GM12891 (cell line): ENCODE results near the gene SEZ6L2.

Experiments used
- DNase-seq: peaks from one replicate; pipeline ENCODE4 v3.0.0; 2011; ENCODE audit warnings: low spot score; ENCODE audit not compliant: insufficient read length
- FAIRE-seq: peaks from 2 replicates; lab custom pipeline; 2011; peaks lifted over from hg19 to GRCh38; lab: Jason Lieb, UNC
- PAX5 ChIP-seq: IDR thresholded peaks from 2 replicates; pipeline ENCODE4 v1.6.1; 2011; ENCODE audit warnings: low read length, moderate library complexity, mild to moderate bottlenecking; ENCODE audit not compliant: insufficient read depth, severe bottlenecking
- POLR2A ChIP-seq: IDR thresholded peaks from 2 replicates; pipeline ENCODE4 v1.6.1; 2011; ENCODE audit warnings: low read depth, low read length, control low read depth
- POLR2AphosphoS5 ChIP-seq: IDR thresholded peaks from 2 replicates; pipeline ENCODE4 v1.6.1; 2011; ENCODE audit warnings: low read depth, low read length, control low read depth
- POU2F2 ChIP-seq: IDR thresholded peaks from 2 replicates; pipeline ENCODE4 v1.6.1; 2011; ENCODE audit warnings: low read depth, mild to moderate bottlenecking, control low read depth, low read length, moderate library complexity
- SPI1 ChIP-seq: IDR thresholded peaks from 2 replicates; pipeline ENCODE4 v1.6.1; 2011; ENCODE audit warnings: low read depth, low read length, control low read depth
- TAF1 ChIP-seq: IDR thresholded peaks from 2 replicates; pipeline ENCODE4 v1.6.1; 2011; ENCODE audit warnings: low read depth, low read length, control low read depth

The SEZ6L2 gene

GRCh38 chr16:29831490-29831889, 67.9 kb downstream of the SEZ6L2 start:
- no peak for FAIRE-seq
- TF ChIP-seq PAX5: no peak
- no peak for TF ChIP-seq POLR2AphosphoS5
- TF ChIP-seq SPI1: no peak
- TF ChIP-seq POLR2A: no peak
- no peak for TF ChIP-seq POU2F2
- TF ChIP-seq TAF1: no peak
- DNase-seq: no peak

- FAIRE-seq: no peak
- DNase-seq: no peak
- TF ChIP-seq PAX5 (no peak), POLR2AphosphoS5 (no peak)
Observed at GRCh38 chr16:29830774-29831173, 68.6 kb downstream of the SEZ6L2 start.

- DNase-seq: no peak
- no peak for FAIRE-seq
- TF ChIP-seq PAX5: no peak
- no peak for TF ChIP-seq TAF1
- TF ChIP-seq POLR2A: no peak
Observed at GRCh38 chr16:29826342-29826695, 73.0 kb downstream of the SEZ6L2 start.

GRCh38 chr16:29825145-29826044, 74.0 kb downstream of the SEZ6L2 start:
- TF ChIP-seq POLR2AphosphoS5 (no peak), POU2F2 (no peak), PAX5 (no peak), TAF1 (no peak), SPI1 (no peak), POLR2A (no peak)
- no peak for FAIRE-seq

GRCh38 chr16:29824589-29825144, 74.7 kb downstream of the SEZ6L2 start:
- FAIRE-seq (no peak), DNase-seq (no peak)
- TF ChIP-seq POLR2AphosphoS5 (no peak), POU2F2 (no peak), POLR2A (no peak), PAX5 (no peak), SPI1 (no peak), TAF1 (no peak)

More at GRCh38 chr16:29825145-29826044, 74.0 kb downstream of the SEZ6L2 start:
- peak; percentile 69 for DNase-seq

- no peak for DNase-seq
- FAIRE-seq: no peak
- no peak for TF ChIP-seq POU2F2
- no peak for TF ChIP-seq POLR2AphosphoS5
- no peak for TF ChIP-seq SPI1
- no peak for TF ChIP-seq PAX5
- no peak for TF ChIP-seq POLR2A
- no peak for TF ChIP-seq TAF1
Observed at GRCh38 chr16:29821643-29822115, 77.7 kb downstream of the SEZ6L2 start.
